Kidney epithelial cell (primary cell): Measurements from ENCODE around the gene LETM1. TPM values are rescaled to one million over a fixed set of nuclear protein-coding genes. Genes with fewer than 3 reads are reported as not detected.

Experiments
- DNase-seq: peaks from one replicate; pipeline ENCODE4 v3.0.0-alpha.2; 2010; ENCODE audit warnings: low read depth
- H3K27me3 ChIP-seq: 2 replicates; pipeline ENCODE4 v1.6.0; 2011; ENCODE audit warnings: low read length; ENCODE audit not compliant: control insufficient read depth, insufficient read depth
- H3K36me3 ChIP-seq: 2 replicates; pipeline ENCODE4 v1.5.1; 2011; ENCODE audit warnings: low read length; ENCODE audit not compliant: control insufficient read depth, insufficient read depth
- H3K4me3 ChIP-seq: 2 replicates; pipeline ENCODE4 v1.5.1; 2011; ENCODE audit warnings: low read depth, mild to moderate bottlenecking, control low read depth, low read length
- CTCF ChIP-seq: IDR thresholded peaks from 2 replicates; pipeline ENCODE4 v1.5.1; 2011; ENCODE audit warnings: mild to moderate bottlenecking, moderate library complexity, low read length, control low read depth, inconsistent platforms; ENCODE audit not compliant: insufficient read depth, poor library complexity, severe bottlenecking
- total RNA-seq: library from RNA; depleted of rRNA; stranded (reverse); fragments of >200 nt; gene quantifications from 2 replicates; pipeline ENCODE4 v1.2.3, GENCODE V29; 2015

Gene LETM1
- total RNA-seq, 1 donor from 2014 or later = 41.5 TPM

- Histone ChIP-seq H3K27me3 (peaks cover 48% of the 10 kb centered on the region), H3K4me3 (no peak overlapping the region), H3K36me3 (no peaks in the 10 kb centered on the region)
- DNase-seq = no peak
- no peak for TF ChIP-seq CTCF
These were observed 67.5 kb downstream of the LETM1 start for GRCh38 chr4:1788254-1788973.

GRCh38 chr4:1787411-1788077 lies 68.4 kb downstream of the LETM1 start:
- Histone ChIP-seq H3K27me3 (peaks cover 48% of the 10 kb centered on the region), H3K4me3 (no peak overlapping the region), H3K36me3 (no peaks in the 10 kb centered on the region)
- DNase-seq = no peak
- no peak for TF ChIP-seq CTCF

- Histone ChIP-seq H3K4me3 (no peak overlapping the region), H3K36me3 (no peaks in the 10 kb centered on the region), H3K27me3 (peaks cover 42% of the 10 kb centered on the region)
- no peak for DNase-seq
- TF ChIP-seq CTCF = no peak
These were observed 69.2 kb downstream of the LETM1 start for GRCh38 chr4:1786544-1787362.

- H3K4me3 ChIP-seq = no peak overlapping the region
- peaks cover 35% of the 10 kb centered on the region for H3K27me3 ChIP-seq
- H3K36me3 ChIP-seq = no peaks in the 10 kb centered on the region
- TF ChIP-seq CTCF = no peak
- DNase-seq = no peak
These were observed 70.4 kb downstream of the LETM1 start for GRCh38 chr4:1785592-1785991.

- peaks cover 35% of the 10 kb centered on the region for H3K27me3 ChIP-seq
- H3K36me3 ChIP-seq = no peaks in the 10 kb centered on the region
- no peak overlapping the region for H3K4me3 ChIP-seq
- no peak for DNase-seq
- no peak for TF ChIP-seq CTCF
These were observed 71.0 kb downstream of the LETM1 start for GRCh38 chr4:1784789-1785591.
